Stimulated activated CD4-positive, alpha-beta T cell treated with anti-CD3 and anti-CD28 coated beads, Interleukin-12 subunit alpha, Interleukin-12 subunit beta, amount 100 ng/mL, for 48 hours (primary cell): ENCODE data around the gene SLC2A10.

ENCODE experiments used
- DNase-seq, 3 donors: peaks; one replicate each; pipeline ENCODE4 v3.0.0-alpha.2; 2020; ENCODE audit warnings: low read depth in 2 of 3, low spot score in 1 of 3

Gene SLC2A10

GRCh38 chr20:46725186-46726165 lies 16.0 kb downstream of the SLC2A10 start:
- no peak for DNase-seq

GRCh38 chr20:46731770-46732169 lies 22.3 kb downstream of the SLC2A10 start:
- no peak for DNase-seq

GRCh38 chr20:46735436-46735835 lies 26.0 kb downstream of the SLC2A10 start:
- DNase-seq, result no peak

GRCh38 chr20:46739431-46740213 lies 30.2 kb downstream of the SLC2A10 start:
- DNase-seq, result no peak

GRCh38 chr20:46740214-46740609 lies 30.8 kb downstream of the SLC2A10 start:
- DNase-seq, result no peak

GRCh38 chr20:46741924-46742668 lies 32.6 kb downstream of the SLC2A10 start:
- DNase-seq, result no peak

GRCh38 chr20:46742669-46743045 lies 33.2 kb downstream of the SLC2A10 start:
- no peak for DNase-seq

- DNase-seq, result no peak
Measured at GRCh38 chr20:46743088-46743487, 33.6 kb downstream of the SLC2A10 start.

GRCh38 chr20:46746956-46747526 lies 37.6 kb downstream of the SLC2A10 start:
- DNase-seq, result no peak

GRCh38 chr20:46749147-46749546 lies 39.7 kb downstream of the SLC2A10 start:
- no peak for DNase-seq

- no peak for DNase-seq
Measured at GRCh38 chr20:46751856-46752255, 42.4 kb downstream of the SLC2A10 start.

GRCh38 chr20:46752728-46753127 lies 43.3 kb downstream of the SLC2A10 start:
- DNase-seq, result peak; percentile 20 to 42 (median 35)

GRCh38 chr20:46755483-46756413 lies 46.3 kb downstream of the SLC2A10 start:
- no peak for DNase-seq

- no peak for DNase-seq
Measured at GRCh38 chr20:46756419-46756818, 47.0 kb downstream of the SLC2A10 start.

- no peak for DNase-seq
Measured at GRCh38 chr20:46757135-46757534, 47.7 kb downstream of the SLC2A10 start.

GRCh38 chr20:46757754-46758678 lies 48.6 kb downstream of the SLC2A10 start:
- DNase-seq, result peak; percentile 25 to 50 (median 37)

GRCh38 chr20:46758929-46759669 lies 49.6 kb downstream of the SLC2A10 start:
- no peak for DNase-seq

GRCh38 chr20:46761566-46761965 lies 52.1 kb downstream of the SLC2A10 start:
- DNase-seq, result no peak
